ENCODE data around the gene BBS9. TPM values are rescaled to one million over a fixed set of nuclear protein-coding genes. Genes with fewer than 3 reads are reported as not detected.

BBS9 gene
- total and polyA plus RNA-seq, 7 donors = 2.4 to 36.6 (median 30.5) TPM

DNA sequence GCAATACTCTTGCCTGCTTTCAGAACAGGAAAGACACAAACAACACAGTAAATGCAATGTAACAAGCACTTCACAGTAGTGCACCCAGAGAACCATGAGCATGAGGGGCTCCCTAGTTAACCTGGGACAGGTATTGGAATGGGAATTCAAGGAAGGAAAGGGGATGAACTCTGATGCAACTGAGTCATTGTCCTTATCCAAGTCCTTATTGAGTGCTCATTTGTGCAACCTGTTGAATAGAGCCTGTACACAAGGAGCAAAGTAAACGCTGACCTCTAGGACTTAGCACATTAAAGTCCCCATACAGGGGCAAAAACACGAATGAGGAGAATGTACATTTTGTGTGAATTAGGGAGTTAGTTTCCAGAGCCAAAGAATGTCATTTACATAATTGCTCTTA, 499.5 kb downstream of the BBS9 start:
- no peaks in the 10 kb centered on the region for H3K9me3 ChIP-seq
- H3K4me1 ChIP-seq = peaks cover 0 to 37% (median 14%) of the 10 kb centered on the region in 4 donors
- no peaks in the 10 kb centered on the region for H3K27me3 ChIP-seq
- H3K27ac ChIP-seq = no peak overlapping the region
- no peak for DNase-seq
- H3K4me3 ChIP-seq = no peak overlapping the region
- no peaks in the 10 kb centered on the region for H3K36me3 ChIP-seq
- TF ChIP-seq CTCF (IDR thresholded peaks at IDR 0.05) (no peak), POLR2A (IDR thresholded peaks at IDR 0.05) (no peak), POLR2AphosphoS5 (IDR thresholded peaks at IDR 0.05) (no peak), EP300 (IDR thresholded peaks at IDR 0.05) (no peak)
- WGBS, 2 donors = 75 to 82% methylated on average over 2 of the region's 2 CpGs
- intact Hi-C loops (cut with DNase I) = no loop called here

DNA sequence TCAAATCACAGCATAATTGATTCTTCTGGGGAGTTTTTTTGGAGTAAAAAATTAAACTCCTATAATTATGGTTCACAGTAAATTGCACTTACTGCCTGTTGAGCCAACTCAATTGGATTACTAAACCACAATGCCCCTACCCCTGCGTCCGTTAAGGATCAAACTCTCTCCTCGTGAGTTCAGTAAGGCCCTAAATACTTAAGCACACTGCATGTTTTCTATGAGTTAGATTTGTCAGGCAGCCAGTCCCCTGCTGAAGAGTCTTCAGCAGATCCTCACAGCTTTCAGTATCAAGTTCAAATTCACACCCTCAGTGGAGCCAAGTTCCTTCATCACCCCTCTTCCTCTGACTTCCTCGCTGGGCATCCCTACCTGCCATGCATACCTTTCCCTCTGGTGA, 501.0 kb downstream of the BBS9 start:
- DNase-seq = no peak
- no peak for TF ChIP-seq CTCF (IDR thresholded peaks at IDR 0.05)
- TF ChIP-seq POLR2AphosphoS5 (IDR thresholded peaks at IDR 0.05) = no peak
- TF ChIP-seq POLR2A (IDR thresholded peaks at IDR 0.05) = no peak
- no peak for TF ChIP-seq EP300 (IDR thresholded peaks at IDR 0.05)
- intact Hi-C loops (cut with DNase I) = no loop called here
- peak overlapping the region in 1 of 4 donors; percentile 12 for H3K27ac ChIP-seq
- H3K4me3 ChIP-seq = no peak overlapping the region
- H3K27me3 ChIP-seq = no peaks in the 10 kb centered on the region
- WGBS, 2 donors = 84 to 88% methylated on average over 4 of the region's 4 CpGs
- no peaks in the 10 kb centered on the region for H3K9me3 ChIP-seq
- no peaks in the 10 kb centered on the region for H3K36me3 ChIP-seq
- peaks cover 0 to 28% (median 11%) of the 10 kb centered on the region in 4 donors for H3K4me1 ChIP-seq

DNA sequence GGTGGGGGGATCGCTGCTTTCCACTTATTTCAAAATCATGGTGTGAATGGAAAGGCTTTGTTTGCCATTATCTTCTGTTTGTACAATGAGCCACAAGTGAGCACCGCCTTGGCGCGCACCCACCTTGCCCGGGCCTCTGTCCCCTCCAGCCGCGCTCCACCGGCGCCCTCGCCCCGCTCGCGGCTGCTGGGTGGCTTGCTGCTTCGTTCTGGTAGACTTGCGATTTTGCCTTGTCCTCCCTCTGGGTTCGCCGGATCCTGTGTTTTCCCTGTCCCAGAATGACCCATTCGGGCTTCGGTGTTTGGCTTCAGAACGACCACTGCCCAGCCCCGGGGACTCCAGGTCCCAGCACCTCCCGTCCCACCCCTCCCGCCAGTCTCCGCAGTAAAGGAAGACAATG, 503.0 kb downstream of the BBS9 start:
- H3K36me3 ChIP-seq = no peaks in the 10 kb centered on the region
- TF ChIP-seq EP300 (IDR thresholded peaks at IDR 0.05) = no peak
- no peak for TF ChIP-seq POLR2A (IDR thresholded peaks at IDR 0.05)
- WGBS, 2 donors = 97 to 98% methylated on average over 24 of the region's 24 CpGs
- peaks cover 0 to 25% (median 10%) of the 10 kb centered on the region in 4 donors for H3K4me1 ChIP-seq
- no peak overlapping the region for H3K4me3 ChIP-seq
- no peaks in the 10 kb centered on the region for H3K27me3 ChIP-seq
- intact Hi-C loops (cut with DNase I) = no loop called here
- no peak for DNase-seq
- no peaks in the 10 kb centered on the region for H3K9me3 ChIP-seq
- no peak overlapping the region for H3K27ac ChIP-seq

GRCh38 chr7:33632840-33633525, 503.6 kb downstream of the BBS9 start:
- WGBS, 2 donors = 94 to 95% methylated on average over 6 of the region's 6 CpGs
- Histone ChIP-seq H3K27ac (no peak overlapping the region), H3K9me3 (no peaks in the 10 kb centered on the region), H3K4me3 (no peak overlapping the region), H3K36me3 (no peaks in the 10 kb centered on the region), H3K27me3 (no peaks in the 10 kb centered on the region), H3K4me1 (peaks cover 0 to 20% (median 7%) of the 10 kb centered on the region in 4 donors)
- intact Hi-C loops (cut with DNase I) = no loop called here
- no peak for DNase-seq
- TF ChIP-seq CTCF (IDR thresholded peaks at IDR 0.05) (no peak), POLR2A (IDR thresholded peaks at IDR 0.05) (no peak), EP300 (IDR thresholded peaks at IDR 0.05) (no peak), POLR2AphosphoS5 (IDR thresholded peaks at IDR 0.05) (no peak)

- no peak overlapping the region for H3K4me3 ChIP-seq
- no peaks in the 10 kb centered on the region for H3K27me3 ChIP-seq
- no peaks in the 10 kb centered on the region for H3K9me3 ChIP-seq
- intact Hi-C loops (cut with DNase I) = no loop called here
- WGBS, 2 donors = 83% methylated on average over 7 of the region's 7 CpGs
- no peaks in the 10 kb centered on the region for H3K36me3 ChIP-seq
- H3K4me1 ChIP-seq = peaks cover 0 to 15% (median 6%) of the 10 kb centered on the region in 4 donors
- no peak overlapping the region for H3K27ac ChIP-seq
- TF ChIP-seq EP300 (IDR thresholded peaks at IDR 0.05) (no peak), CTCF (IDR thresholded peaks at IDR 0.05) (no peak), POLR2A (IDR thresholded peaks at IDR 0.05) (no peak), POLR2AphosphoS5 (IDR thresholded peaks at IDR 0.05) (no peak)
- DNase-seq = no peak
Measured at GRCh38 chr7:33634606-33635005, 505.2 kb downstream of the BBS9 start.
